HEK293T (cell line): ENCODE measurements around the gene GABRA4.

Source experiments
- CTCF ChIA-PET: fragments of 350-600 bp; formaldehyde crosslinking; extraction: SDS; loops from one replicate; lab custom pipeline; 2021; ENCODE audit warnings: antibody characterized with exemption, inconsistent platforms; lab: Yijun Ruan, JAX
- POLR2A ChIA-PET: fragments of 350-600 bp; formaldehyde crosslinking; extraction: SDS; loops from one replicate; lab custom pipeline; 2020; ENCODE audit warnings: antibody characterized with exemption, inconsistent platforms; lab: Yijun Ruan, JAX
- DNase-seq: peaks from one replicate; pipeline ENCODE4 v3.0.0; 2012; ENCODE audit warnings: mixed read lengths; ENCODE audit errors: extremely low spot score
- ARNT ChIP-seq: fragments of 450-650 bp; IDR thresholded peaks from 2 replicates; pipeline ENCODE4 v1.6.1; 2017; ENCODE audit warnings: mild to moderate bottlenecking
- BHLHE40 ChIP-seq: fragments of 450-650 bp; IDR thresholded peaks from 2 replicates; pipeline ENCODE4 v1.6.1; 2016; ENCODE audit warnings: mild to moderate bottlenecking, moderate library complexity, borderline replicate concordance
- CTBP1 ChIP-seq: fragments of 450-650 bp; IDR thresholded peaks from 2 replicates; pipeline ENCODE4 v1.6.1; 2016; ENCODE audit warnings: borderline replicate concordance
- ELF4 ChIP-seq: fragments of 450-650 bp; IDR thresholded peaks from 2 replicates; pipeline ENCODE4 v1.6.1; 2017; ENCODE audit warnings: antibody characterized with exemption
- FOXA1 ChIP-seq: fragments of 450-650 bp; IDR thresholded peaks from 2 replicates; pipeline ENCODE4 v1.6.1; 2016; ENCODE audit warnings: mild to moderate bottlenecking
- FOXK2 ChIP-seq: fragments of 450-650 bp; IDR thresholded peaks from 2 replicates; pipeline ENCODE4 v1.6.1; 2016; ENCODE audit warnings: mild to moderate bottlenecking
- FOXM1 ChIP-seq: fragments of 450-650 bp; IDR thresholded peaks from 2 replicates; pipeline ENCODE4 v1.6.1; 2017; ENCODE audit warnings: mild to moderate bottlenecking, borderline replicate concordance
- HDGF ChIP-seq: fragments of 450-650 bp; IDR thresholded peaks from 2 replicates; pipeline ENCODE4 v1.6.1; 2017; ENCODE audit warnings: antibody characterized with exemption, borderline replicate concordance
- L3MBTL2 ChIP-seq: fragments of 450-650 bp; conservative IDR thresholded peaks from 2 replicates; pipeline ENCODE4 v1.6.1; 2016; ENCODE audit warnings: mild to moderate bottlenecking
- LEF1 ChIP-seq: fragments of 450-650 bp; IDR thresholded peaks from 2 replicates; pipeline ENCODE4 v1.6.1; 2017; ENCODE audit warnings: mild to moderate bottlenecking, borderline replicate concordance
- NFRKB ChIP-seq: fragments of 450-650 bp; IDR thresholded peaks from 2 replicates; pipeline ENCODE4 v1.6.1; 2016; ENCODE audit warnings: mild to moderate bottlenecking, moderate library complexity
- SP1 ChIP-seq: fragments of 450-650 bp; IDR thresholded peaks from 2 replicates; pipeline ENCODE4 v1.6.1; 2017
- SUZ12 ChIP-seq: fragments of 450-650 bp; IDR thresholded peaks from 2 replicates; pipeline ENCODE4 v1.6.1; 2016; ENCODE audit warnings: mild to moderate bottlenecking
- TARDBP ChIP-seq: fragments of 450-650 bp; IDR thresholded peaks from 2 replicates; pipeline ENCODE4 v1.6.1; 2016
- ZNF384 ChIP-seq: fragments of 450-650 bp; IDR thresholded peaks from 2 replicates; pipeline ENCODE4 v1.6.1; 2016
- TF ChIP-seq, protein P1 (sequence below): fragments of 450-650 bp; IDR thresholded peaks from 2 replicates; pipeline ENCODE4 v1.6.1; 2016

The GABRA4 gene

DNA sequence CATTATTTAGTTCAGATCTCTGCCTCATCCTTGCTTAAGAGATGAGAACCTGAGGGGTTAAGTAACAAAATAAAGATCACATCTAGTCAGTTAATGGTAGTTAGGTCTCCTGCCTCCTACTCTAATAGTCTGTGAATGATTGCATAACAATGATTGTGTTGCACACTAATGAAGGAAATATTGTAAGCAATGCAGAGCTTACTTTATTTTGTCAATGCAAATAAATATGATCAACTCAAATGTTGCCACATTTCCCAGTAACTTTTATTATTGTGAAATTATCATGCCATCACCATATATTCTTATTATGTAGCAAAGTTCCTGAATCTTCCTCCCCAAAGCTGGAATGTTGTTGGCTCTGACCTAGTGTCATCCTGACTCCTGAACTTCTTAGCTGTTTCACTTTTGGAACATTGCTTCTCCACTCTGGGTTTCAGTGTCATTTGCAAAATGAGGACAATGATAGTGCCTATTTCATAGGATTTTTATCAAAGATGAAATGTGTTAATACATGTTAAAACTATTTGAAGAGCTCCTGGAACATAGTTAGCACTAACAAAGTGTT is 17.0 kb upstream of the GABRA4 start:
- CTCF ChIA-PET: no interaction called here
- TF ChIP-seq LEF1 (no peak), NFRKB (no peak), BHLHE40 (no peak), SUZ12 (no peak), FOXM1 (no peak), TARDBP (no peak), CTBP1 (no peak), HDGF (no peak)
- DNase-seq: no peak
- POLR2A ChIA-PET: no interaction called here

DNA sequence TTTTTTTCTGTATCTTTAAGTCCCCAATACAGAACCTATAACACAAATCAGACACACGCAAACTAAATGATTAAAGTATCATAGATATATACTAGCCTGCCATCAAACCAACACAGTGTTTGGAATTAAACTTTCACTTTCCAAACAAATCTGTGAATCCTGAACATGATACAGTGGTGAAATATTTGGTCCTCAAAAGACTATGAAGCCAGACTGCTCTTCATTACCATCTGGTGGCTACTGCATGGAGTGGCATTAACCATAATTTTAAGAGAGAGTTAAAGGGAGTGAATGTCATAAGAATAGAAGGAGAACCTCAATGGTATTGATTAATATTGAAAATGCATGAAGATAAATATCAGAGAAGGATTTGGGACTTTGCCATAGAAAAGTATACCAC is 9.2 kb upstream of the GABRA4 start:
- POLR2A ChIA-PET: no interaction called here
- peak; percentile 3 for DNase-seq
- no peak for TF ChIP-seq CTBP1
- TF ChIP-seq FOXA1: no peak
- TF ChIP-seq L3MBTL2: no peak
- no peak for TF ChIP-seq SUZ12
- TF ChIP-seq, protein P1, sequence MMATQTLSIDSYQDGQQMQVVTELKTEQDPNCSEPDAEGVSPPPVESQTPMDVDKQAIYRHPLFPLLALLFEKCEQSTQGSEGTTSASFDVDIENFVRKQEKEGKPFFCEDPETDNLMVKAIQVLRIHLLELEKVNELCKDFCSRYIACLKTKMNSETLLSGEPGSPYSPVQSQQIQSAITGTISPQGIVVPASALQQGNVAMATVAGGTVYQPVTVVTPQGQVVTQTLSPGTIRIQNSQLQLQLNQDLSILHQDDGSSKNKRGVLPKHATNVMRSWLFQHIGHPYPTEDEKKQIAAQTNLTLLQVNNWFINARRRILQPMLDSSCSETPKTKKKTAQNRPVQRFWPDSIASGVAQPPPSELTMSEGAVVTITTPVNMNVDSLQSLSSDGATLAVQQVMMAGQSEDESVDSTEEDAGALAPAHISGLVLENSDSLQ: no peak
- no peak for TF ChIP-seq NFRKB
- CTCF ChIA-PET: no interaction called here

DNA sequence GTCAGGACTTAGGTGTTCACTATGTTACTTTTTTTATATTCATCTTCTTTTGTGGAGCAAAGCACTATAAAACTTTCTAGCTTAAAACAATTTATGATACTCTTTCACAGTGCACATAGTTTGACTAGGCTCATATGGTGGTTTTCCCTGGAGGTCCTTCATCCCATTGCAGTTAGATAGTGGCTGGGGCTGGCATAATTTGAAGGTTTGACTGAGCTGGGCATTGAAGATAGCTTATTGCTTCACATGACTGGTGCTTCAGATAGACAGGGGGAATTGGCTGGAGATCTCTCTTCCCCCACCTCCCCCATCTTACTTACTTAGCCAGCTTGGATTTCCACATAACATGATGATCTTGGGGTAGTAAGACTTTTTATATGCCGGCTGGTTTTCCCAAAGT is 7.0 kb upstream of the GABRA4 start:
- no peak for DNase-seq
- ChIA-PET CTCF (interaction anchor here (0.6 to 1.2 kb wide), 2 partner anchors 20 to 22 kb away, joined by 3 to 4 read pairs; no protein-coding TSS in a partner anchor), POLR2A (no interaction called here)
- TF ChIP-seq LEF1 (no peak), TARDBP (no peak), FOXK2 (no peak), BHLHE40 (no peak), SUZ12 (no peak), ARNT (no peak), CTBP1 (no peak), ELF4 (no peak), L3MBTL2 (no peak), SP1 (no peak), ZNF384 (no peak), FOXA1 (no peak), NFRKB (no peak), HDGF (no peak), FOXM1 (no peak)
- TF ChIP-seq, protein P1: no peak

DNA sequence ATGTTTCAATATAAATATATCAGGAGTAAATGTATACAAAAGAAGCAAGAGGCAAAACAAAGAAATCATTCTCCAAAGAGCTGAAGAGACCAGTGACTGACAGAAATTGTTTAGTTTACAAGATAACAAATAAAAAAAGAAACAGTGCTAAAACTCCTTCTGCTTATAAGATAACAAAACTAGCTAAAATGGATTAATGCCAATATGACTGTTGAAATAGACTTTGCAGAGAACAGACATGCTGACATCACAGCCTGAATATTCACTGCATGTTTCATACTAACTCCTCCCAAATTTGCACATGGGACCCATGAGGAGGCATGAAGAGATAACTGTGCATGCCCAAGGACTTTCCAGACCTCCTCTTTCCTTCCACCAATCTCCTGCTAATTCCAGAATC is 6.2 kb upstream of the GABRA4 start:
- POLR2A ChIA-PET: no interaction called here
- DNase-seq: no peak
- CTCF ChIA-PET: no interaction called here
- TF ChIP-seq FOXA1 (no peak), ZNF384 (no peak), SP1 (no peak), ARNT (no peak), FOXK2 (no peak), ELF4 (no peak), BHLHE40 (no peak), SUZ12 (no peak), FOXM1 (no peak), L3MBTL2 (no peak), LEF1 (no peak), CTBP1 (no peak), TARDBP (no peak), NFRKB (no peak), HDGF (no peak)
- TF ChIP-seq, protein P1: no peak

- no peak for DNase-seq
- TF ChIP-seq L3MBTL2 (no peak), LEF1 (no peak), FOXK2 (no peak), ARNT (no peak), ZNF384 (no peak), TARDBP (no peak), HDGF (no peak), SP1 (no peak), BHLHE40 (no peak), SUZ12 (no peak), ELF4 (no peak), FOXM1 (no peak), CTBP1 (no peak), NFRKB (no peak), FOXA1 (no peak)
- TF ChIP-seq, protein P1: no peak
- POLR2A ChIA-PET: no interaction called here
- CTCF ChIA-PET: no interaction called here
Observed at GRCh38 chr4:46994007-46994405, 625 bp upstream of the GABRA4 start.

DNA sequence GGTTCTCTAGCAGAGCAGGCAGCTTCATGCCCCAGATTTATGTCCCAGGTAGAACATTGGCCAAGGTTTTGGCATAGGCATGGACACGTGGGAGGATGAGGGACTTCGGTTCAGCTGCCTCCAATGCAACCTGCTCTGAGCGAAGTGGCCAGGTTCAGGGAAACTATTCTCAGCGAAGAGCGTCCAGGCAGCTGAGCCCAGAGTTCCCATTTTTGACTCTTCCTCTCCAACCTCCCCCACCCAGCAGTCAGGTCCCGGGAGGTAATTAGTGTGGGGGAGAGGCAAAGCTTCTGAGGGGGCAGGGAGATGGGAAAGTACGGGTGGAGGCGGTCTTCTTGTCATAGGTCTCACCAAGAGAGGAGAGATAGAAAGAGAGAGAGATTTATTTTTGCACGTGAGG is 1.0 kb downstream of the GABRA4 start:
- POLR2A ChIA-PET: no interaction called here
- CTCF ChIA-PET: no interaction called here
- no peak for DNase-seq
- no peak for TF ChIP-seq ELF4
- no peak for TF ChIP-seq BHLHE40
- TF ChIP-seq LEF1: no peak
- TF ChIP-seq FOXA1: no peak
- no peak for TF ChIP-seq HDGF
- no peak for TF ChIP-seq SP1
- TF ChIP-seq ARNT: no peak
- TF ChIP-seq, protein P1: no peak
- TF ChIP-seq FOXM1: no peak
- no peak for TF ChIP-seq TARDBP
- no peak for TF ChIP-seq SUZ12
